Stimulated activated CD8-positive, alpha-beta memory T cell treated with anti-CD3 and anti-CD28 coated beads, Interleukin-15, amount 100 ng/mL, for 48 hours (primary cell): ENCODE results near the gene MAP3K5.

Experiments used
- DNase-seq, 2 donors: peaks; one replicate each; pipeline ENCODE4 v3.0.0-alpha.2; 2020; ENCODE audit warnings: low read depth in 2 of 2

The MAP3K5 gene

DNA sequence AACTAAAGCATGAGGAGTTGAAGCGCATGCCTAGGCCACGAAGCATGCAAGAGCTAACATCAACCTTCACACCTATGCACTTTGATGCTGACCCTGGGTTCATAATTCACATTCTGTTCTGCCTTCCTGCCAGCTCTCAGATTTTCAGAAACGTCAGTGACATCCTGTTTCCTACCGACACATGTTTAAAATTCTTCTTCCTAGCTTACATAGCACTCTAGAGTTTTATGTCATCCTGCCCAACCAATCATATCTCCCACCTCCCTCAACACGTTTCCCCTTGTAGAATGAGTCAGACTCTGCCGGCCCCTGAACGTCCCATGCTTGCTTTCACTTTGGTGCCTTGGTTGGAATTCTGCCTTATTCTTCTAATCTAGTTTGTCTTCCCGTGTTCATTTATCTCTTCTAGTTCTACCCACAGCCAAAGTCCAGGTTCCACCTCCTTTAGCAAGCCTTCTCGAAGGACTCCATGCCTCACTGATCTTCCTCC lies 144.9 kb downstream of the MAP3K5 start:
- peak in 1 of 2 donors; percentile 14 for DNase-seq

GRCh38 chr6:136646377-136646776 lies 145.9 kb downstream of the MAP3K5 start:
- DNase-seq: no peak

DNA sequence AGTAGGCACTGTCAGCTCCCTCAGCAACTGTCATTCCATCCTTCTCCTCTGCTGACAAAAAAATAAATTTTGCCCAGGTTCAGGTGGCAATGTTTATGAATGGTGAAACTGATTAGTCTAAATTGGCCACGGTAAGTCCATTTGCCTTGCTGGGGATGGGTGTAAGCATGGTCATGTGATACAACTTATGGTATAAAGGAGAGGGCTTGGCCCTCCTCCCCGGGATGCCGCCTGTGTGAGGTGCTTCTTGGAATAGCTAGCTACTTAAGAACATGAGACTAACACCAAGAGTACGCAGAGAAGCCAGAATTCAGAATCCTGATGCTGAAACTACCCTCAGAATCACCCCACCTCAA lies 147.7 kb downstream of the MAP3K5 start:
- DNase-seq: no peak

GRCh38 chr6:136643850-136644596 lies 148.3 kb downstream of the MAP3K5 start:
- peak; percentile 29 to 31 for DNase-seq

GRCh38 chr6:136641873-136642465 lies 150.3 kb downstream of the MAP3K5 start:
- no peak for DNase-seq

- no peak for DNase-seq
Measured at GRCh38 chr6:136641166-136641565, 151.1 kb downstream of the MAP3K5 start.

GRCh38 chr6:136640132-136640915 lies 152.0 kb downstream of the MAP3K5 start:
- no peak for DNase-seq

DNA sequence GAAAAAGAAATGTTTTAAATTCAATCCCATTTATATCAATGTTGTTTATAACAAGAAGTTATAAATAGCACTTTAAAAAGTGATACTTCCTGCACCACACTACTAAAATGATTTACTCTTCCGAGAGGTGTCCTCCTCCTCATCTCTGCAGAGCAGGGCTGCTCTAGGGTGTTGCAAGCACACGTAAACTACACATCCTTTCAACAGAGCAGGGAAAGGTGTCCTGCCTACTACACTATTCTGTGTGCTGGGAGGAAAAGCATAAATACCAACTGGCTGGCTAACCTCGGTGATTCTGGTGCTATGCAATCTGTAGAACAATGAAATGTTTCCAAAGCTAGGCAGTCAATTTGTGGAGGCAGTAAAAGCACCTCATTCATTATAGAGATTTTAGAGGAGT lies 152.6 kb downstream of the MAP3K5 start:
- DNase-seq: no peak

- DNase-seq: no peak
Measured at GRCh38 chr6:136635615-136636014, 156.7 kb downstream of the MAP3K5 start.

- DNase-seq: no peak
Measured at GRCh38 chr6:136633355-136633754, 158.9 kb downstream of the MAP3K5 start.

GRCh38 chr6:136628996-136629395 lies 163.3 kb downstream of the MAP3K5 start:
- DNase-seq: no peak

DNA sequence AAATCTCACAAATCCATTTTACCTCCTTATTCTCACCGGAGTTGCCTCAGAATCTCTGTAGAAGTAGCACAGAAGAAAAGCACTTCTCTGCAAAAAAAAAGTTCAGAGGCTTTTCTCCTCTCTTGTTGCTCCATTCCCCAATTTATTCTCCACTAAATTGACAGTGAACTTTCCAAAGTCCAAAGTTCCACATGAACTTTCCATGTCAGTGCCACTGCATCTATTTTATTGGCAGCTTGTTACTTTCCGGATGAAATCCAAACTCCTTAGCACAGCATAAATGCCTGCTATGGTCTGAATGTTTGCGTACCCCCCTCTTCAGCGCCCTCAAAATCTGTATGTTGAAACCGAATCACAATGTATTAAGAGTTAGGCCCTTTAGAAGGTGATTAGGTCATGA lies 165.1 kb downstream of the MAP3K5 start:
- no peak for DNase-seq

DNA sequence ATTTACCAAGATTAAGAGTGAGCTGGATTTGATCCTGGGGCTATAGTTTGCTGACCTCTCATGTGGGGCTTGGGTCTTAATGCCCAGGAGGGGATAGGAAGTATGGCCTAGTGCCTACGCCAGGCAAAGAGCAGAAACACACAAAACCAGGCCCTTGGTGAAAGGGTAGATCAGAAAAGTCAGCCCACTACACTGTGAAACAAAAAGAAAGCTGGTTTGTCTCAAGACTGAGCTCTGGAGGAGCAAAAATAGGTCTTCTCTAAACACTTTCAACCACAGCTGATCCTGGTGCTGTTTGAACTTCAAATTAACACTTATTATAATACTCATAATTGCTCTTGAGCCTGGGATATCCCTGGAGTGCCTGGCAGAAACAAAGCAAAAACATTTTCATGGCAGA lies 167.0 kb downstream of the MAP3K5 start:
- no peak for DNase-seq

- no peak for DNase-seq
Measured at GRCh38 chr6:136624347-136624746, 167.9 kb downstream of the MAP3K5 start.

DNA sequence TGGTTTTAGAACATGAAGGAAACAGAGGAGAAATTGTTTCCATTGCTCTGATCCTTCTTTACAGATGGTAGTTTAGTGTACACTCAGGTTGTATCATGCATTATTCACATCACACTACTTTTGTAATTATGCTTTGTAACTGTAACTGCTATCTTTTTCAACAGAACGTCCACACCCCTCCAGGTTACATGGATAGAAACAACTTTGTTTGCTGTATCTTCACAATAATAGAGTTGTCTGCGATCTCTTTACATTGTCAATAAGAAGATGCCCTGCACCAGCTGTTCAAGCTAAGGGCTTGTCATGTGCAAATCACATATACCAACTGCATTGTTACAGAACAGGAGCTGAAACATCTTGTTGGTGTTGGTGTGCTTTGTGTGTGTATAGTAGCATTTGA lies 174.2 kb downstream of the MAP3K5 start:
- no peak for DNase-seq

GRCh38 chr6:136616527-136616926 lies 175.8 kb downstream of the MAP3K5 start:
- no peak for DNase-seq

DNA sequence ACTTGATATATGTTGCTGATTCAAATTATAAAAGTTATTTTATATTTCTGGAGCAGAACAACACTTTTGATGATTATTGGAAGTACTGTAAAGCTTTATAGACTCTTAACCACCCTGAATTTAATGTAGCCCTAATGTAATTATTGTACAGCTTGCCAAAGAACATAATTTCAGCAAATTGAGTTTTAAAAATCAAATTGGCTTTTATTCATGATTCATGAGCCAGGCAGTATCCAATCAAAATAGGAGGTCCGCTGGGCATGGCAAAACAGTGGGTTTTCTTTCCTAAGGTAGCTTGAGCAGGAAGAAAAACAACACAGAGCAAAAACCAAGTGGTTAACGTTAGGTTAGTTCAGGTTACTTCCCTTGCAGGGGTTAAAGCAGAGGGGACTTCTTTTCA lies 177.3 kb downstream of the MAP3K5 start:
- DNase-seq: no peak

GRCh38 chr6:136614350-136614749 lies 177.9 kb downstream of the MAP3K5 start:
- DNase-seq: no peak

DNA sequence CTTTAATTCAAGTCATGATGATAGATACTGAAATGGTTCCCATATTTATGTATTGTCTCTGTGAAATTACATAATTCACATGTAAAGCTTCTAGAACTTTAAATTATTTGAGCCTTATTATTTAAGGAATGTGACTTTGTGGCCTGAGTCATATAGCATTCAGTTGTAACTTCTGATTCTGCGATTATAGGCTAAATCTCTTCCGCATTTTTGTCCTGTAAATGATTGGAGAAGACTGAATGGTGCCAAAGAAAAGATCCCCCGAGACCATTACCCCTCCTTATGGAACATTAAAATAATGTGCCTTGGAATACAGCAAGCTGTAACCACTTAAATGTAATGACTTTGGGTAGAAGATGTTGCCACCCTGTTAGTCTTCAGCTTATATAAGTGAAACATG lies 178.8 kb downstream of the MAP3K5 start:
- DNase-seq: no peak

DNA sequence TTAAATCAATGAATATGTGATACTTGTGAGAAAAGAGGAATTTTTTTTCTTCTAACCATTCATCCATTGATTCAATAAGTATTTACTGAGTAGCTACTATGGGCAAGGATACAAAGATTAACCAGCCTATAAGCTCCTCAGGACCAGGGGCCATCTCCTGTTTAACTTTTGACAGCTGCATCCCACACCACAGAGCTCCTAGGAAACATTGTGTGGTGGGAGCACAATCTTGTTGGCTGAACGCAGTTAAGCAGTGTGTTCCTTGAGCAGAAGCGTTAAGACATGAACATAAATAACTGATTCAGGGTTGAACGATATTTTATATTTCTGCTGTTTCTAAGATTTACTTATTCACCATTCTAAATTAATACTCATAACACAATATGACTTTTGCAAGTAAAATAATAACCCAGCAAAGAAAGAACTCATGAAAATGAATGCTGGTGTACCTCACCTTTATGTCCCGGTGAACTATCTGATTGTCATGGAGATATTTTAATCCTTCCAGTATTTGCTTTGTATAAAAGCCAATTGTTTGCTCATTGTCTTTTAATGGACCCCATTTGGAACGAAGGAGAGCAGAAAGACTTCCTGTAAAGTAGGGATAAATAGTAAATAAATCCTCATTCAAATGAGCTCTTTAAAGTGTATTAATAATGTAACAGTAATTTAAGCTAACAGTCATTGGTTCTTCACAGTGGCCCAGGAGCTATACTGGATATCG lies 179.4 kb downstream of the MAP3K5 start:
- no peak for DNase-seq

DNA sequence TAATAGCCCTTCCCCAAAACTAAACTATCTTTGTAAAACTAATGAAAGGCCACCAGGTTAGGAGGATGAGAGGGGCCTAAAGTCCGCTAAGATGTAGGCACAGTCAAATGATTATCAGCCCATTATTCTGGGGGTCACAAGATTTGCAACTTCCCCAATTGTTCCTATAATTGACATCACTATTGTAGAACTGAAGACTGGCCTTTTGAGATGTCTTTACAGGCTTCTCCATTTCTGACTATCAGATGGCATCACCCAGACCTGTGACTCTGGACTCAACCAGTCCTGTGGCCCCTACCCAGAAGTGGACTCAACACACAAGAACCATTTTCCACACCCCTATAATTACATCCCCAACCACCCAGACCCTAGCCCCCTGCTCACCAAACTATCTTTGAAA lies 180.5 kb downstream of the MAP3K5 start:
- no peak for DNase-seq

- no peak for DNase-seq
Measured at GRCh38 chr6:136611133-136611532, 181.1 kb downstream of the MAP3K5 start.
